CD4-positive, alpha-beta T cell (primary cell): ENCODE results near the gene GAPDH. TPM values are rescaled to one million over a fixed set of nuclear protein-coding genes. Genes with fewer than 3 reads are reported as not detected.

Experiments used
- ATAC-seq: fragments of 200-7000 bp; cut with Tn5 transposase; one replicate; pipeline ENCODE4 v1.10.0; 2022; ENCODE audit warnings: mild to moderate bottlenecking; ENCODE audit not compliant: poor library complexity
- CTCF ChIA-PET: fragments of 350-600 bp; sonication (Branson Sonifier 250); formaldehyde crosslinking; loops from one replicate; lab custom pipeline; 2021; ENCODE audit warnings: antibody characterized with exemption, inconsistent platforms; lab: Charles Lee
- POLR2A ChIA-PET: fragments of 350-600 bp; sonication (Branson Sonifier 250); formaldehyde crosslinking; loops from one replicate; lab custom pipeline; 2021; ENCODE audit warnings: antibody characterized with exemption, inconsistent platforms; lab: Charles Lee
- DNase-seq, 14 experiments: peaks; one replicate each; pipeline ENCODE4 v3.0.0-alpha.2; 2013 to 2020; ENCODE audit warnings: mixed read lengths in 2 of 14
- H3K27ac ChIP-seq, 2 donors: one replicate each; pipeline versions ENCODE4 v1.5.1 to v1.7.0; 2013; ENCODE audit warnings: low read length in 2 of 2, low read depth in 1 of 2, mild to moderate bottlenecking in 1 of 2
- H3K27me3 ChIP-seq, 2 experiments: 1 replicate in 1 of 2; 2 replicates in 1 of 2; pipeline versions ENCODE4 v1.6.1 to v1.7.0; 2013; ENCODE audit warnings: low read length in 2 of 2, control low read depth in 1 of 2, mild to moderate bottlenecking in 1 of 2, moderate library complexity in 1 of 2; ENCODE audit not compliant: insufficient read depth in 2 of 2, control insufficient read depth in 1 of 2
- H3K36me3 ChIP-seq: one replicate; pipeline ENCODE4 v1.6.1; 2013; ENCODE audit warnings: low read length, control low read depth; ENCODE audit not compliant: insufficient read depth
- H3K4me1 ChIP-seq: one replicate; pipeline ENCODE4 v1.6.1; 2013; ENCODE audit warnings: low read length, control low read depth; ENCODE audit not compliant: insufficient read depth
- H3K4me3 ChIP-seq: one replicate; pipeline ENCODE4 v1.5.1; 2013; ENCODE audit warnings: mild to moderate bottlenecking, low read length, moderate library complexity
- H3K9me3 ChIP-seq, 2 experiments: 1 replicate in 1 of 2; 2 replicates in 1 of 2; pipeline versions ENCODE4 v1.6.1 to v1.7.0; 2013; ENCODE audit warnings: low read length in 2 of 2, mild to moderate bottlenecking in 2 of 2, control low read depth in 1 of 2, moderate library complexity in 1 of 2; ENCODE audit not compliant: control insufficient read depth in 1 of 2, insufficient read depth in 1 of 2
- H3K27ac Mint-ChIP-seq: one replicate; pipeline ENCODE4 v1.8.0; 2020; ENCODE audit warnings: mixed read lengths
- H3K27me3 Mint-ChIP-seq: one replicate; pipeline ENCODE4 v1.8.0; 2021; ENCODE audit warnings: mixed read lengths
- H3K36me3 Mint-ChIP-seq: one replicate; pipeline ENCODE4 v1.8.0; 2021; ENCODE audit warnings: low read depth, mixed read lengths
- H3K4me1 Mint-ChIP-seq: one replicate; pipeline ENCODE4 v1.8.0; 2021; ENCODE audit warnings: low read depth, mixed read lengths
- H3K4me3 Mint-ChIP-seq: one replicate; pipeline ENCODE4 v1.8.0; 2020; ENCODE audit warnings: mild to moderate bottlenecking, mixed read lengths
- H3K9me3 Mint-ChIP-seq: one replicate; pipeline ENCODE4 v1.8.0; 2020; ENCODE audit warnings: mixed read lengths
- intact Hi-C, 2 experiments: fragments of 100-400 bp; cut with DNase I in 1 of 2; cut with micrococcal nuclease in 1 of 2; formaldehyde crosslinking; loops; one replicate each; pipeline versions ENCODE4 v1.15.1 to v1.9.0; 2023 to 2025; cut with DNase I, micrococcal nuclease
- total RNA-seq, 174 experiments: library from RNA in 2 of 174; stranded (reverse) in 2 of 174; gene quantifications; one replicate each; pipeline ENCODE4 v1.2.3 and lab custom pipeline; 2021 to 2026
- TF ChIP-seq, protein P1 (sequence below): fragments of 200-600 bp; IDR thresholded peaks from one replicate; pipeline ENCODE4 v1.8.0; 2022; ENCODE audit warnings: antibody characterized with exemption, mild to moderate bottlenecking

GAPDH gene
- total RNA-seq, 2 experiments from 2014 or later = 498 to 508 TPM

DNA sequence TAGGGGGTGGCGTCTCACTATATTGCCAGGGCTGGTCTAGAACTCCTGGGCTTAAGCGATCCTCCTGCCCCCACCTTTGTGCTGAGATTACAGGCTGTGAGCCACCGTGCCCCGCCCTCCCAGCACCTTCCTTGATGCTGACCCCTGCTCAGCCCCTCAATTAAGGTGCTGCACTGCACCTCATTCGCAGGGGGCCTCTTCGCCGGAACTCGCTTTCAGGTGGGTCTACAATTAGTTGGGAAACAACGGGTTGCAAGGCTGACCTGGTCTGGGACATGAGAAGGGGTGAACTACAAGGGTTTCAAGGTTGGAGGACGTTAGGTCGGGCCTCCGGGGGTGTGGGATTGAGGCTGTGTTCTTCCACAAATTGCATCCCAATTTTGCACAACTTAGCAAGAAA, 35.0 kb downstream of the GAPDH start:
- ChIA-PET POLR2A (no interaction called here), CTCF (interaction anchor here (2.7 kb wide), 1 partner anchor 15 kb away, joined by 7 read pairs; the partner anchor contains the start of gene IFFO1)
- no peaks in the 10 kb centered on the region for H3K9me3 ChIP-seq
- Mint-ChIP-seq H3K36me3 (peaks cover 76% of the 10 kb centered on the region), H3K4me1 (peaks cover 50% of the 10 kb centered on the region), H3K27ac (peak overlapping the region; percentile 98), H3K9me3 (no peaks in the 10 kb centered on the region), H3K27me3 (no peaks in the 10 kb centered on the region), H3K4me3 (peak overlapping the region; percentile 100)
- H3K27me3 ChIP-seq = no peaks in the 10 kb centered on the region
- ATAC-seq (no peak), DNase-seq (no peak)
- H3K4me3 ChIP-seq = no peak overlapping the region
- H3K36me3 ChIP-seq = peaks cover 74% of the 10 kb centered on the region
- H3K27ac ChIP-seq = no peak overlapping the region
- intact Hi-C loops = loop anchor here (5.0 kb wide), 2 partner anchors 38 to 118 kb away; partner anchors contain the start of genes ZNF384 (in 2 of the 2) and CHD4 (in 1 of the 2)
- peaks cover 41% of the 10 kb centered on the region for H3K4me1 ChIP-seq
- TF ChIP-seq, protein P1, sequence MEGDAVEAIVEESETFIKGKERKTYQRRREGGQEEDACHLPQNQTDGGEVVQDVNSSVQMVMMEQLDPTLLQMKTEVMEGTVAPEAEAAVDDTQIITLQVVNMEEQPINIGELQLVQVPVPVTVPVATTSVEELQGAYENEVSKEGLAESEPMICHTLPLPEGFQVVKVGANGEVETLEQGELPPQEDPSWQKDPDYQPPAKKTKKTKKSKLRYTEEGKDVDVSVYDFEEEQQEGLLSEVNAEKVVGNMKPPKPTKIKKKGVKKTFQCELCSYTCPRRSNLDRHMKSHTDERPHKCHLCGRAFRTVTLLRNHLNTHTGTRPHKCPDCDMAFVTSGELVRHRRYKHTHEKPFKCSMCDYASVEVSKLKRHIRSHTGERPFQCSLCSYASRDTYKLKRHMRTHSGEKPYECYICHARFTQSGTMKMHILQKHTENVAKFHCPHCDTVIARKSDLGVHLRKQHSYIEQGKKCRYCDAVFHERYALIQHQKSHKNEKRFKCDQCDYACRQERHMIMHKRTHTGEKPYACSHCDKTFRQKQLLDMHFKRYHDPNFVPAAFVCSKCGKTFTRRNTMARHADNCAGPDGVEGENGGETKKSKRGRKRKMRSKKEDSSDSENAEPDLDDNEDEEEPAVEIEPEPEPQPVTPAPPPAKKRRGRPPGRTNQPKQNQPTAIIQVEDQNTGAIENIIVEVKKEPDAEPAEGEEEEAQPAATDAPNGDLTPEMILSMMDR = no peak

DNA sequence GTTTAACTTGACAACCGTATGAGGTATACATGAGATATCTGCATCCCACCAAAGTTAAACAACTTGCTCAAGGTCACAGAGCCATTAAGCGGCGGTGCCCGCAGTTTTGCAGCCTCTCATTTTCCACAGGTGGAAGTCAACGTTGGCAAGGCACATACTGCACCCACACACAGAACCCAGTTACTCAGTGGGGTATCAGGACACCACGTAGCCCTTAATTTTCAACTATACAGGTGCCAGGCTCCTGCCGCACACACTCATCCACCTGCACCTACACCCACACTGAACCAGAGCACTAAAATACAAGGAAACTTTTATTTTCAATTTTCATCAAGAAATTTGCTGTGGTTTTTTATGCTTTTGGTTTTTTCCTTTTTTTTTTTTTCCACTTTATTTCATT, 35.5 kb downstream of the GAPDH start:
- Mint-ChIP-seq H3K36me3 (peaks cover 76% of the 10 kb centered on the region), H3K27me3 (no peaks in the 10 kb centered on the region), H3K4me3 (peak overlapping the region; percentile 100), H3K9me3 (no peaks in the 10 kb centered on the region), H3K4me1 (peaks cover 47% of the 10 kb centered on the region), H3K27ac (peak overlapping the region; percentile 98)
- no peak overlapping the region for H3K27ac ChIP-seq
- no peak for DNase-seq
- ChIA-PET POLR2A (interaction anchor here (0.6 kb wide), 1 partner anchor 282 kb away, joined by 3 read pairs; the partner anchor contains the start of gene USP5), CTCF (interaction anchor here (0.7 to 1.8 kb wide), 7 partner anchors 12 to 303 kb away, joined by 3 to 6 read pairs (median 4); partner anchors contain the start of genes IFFO1 and SPSB2)
- ATAC-seq = no peak
- no peaks in the 10 kb centered on the region for H3K27me3 ChIP-seq
- H3K9me3 ChIP-seq = no peaks in the 10 kb centered on the region
- intact Hi-C loops = loop anchor here (2.0 to 5.0 kb wide), 3 partner anchors 33 to 118 kb away; partner anchors contain the start of genes ZNF384 (in 2 of the 2) and CHD4 (in 1 of the 2)
- TF ChIP-seq, protein P1 = no peak
- peaks cover 41% of the 10 kb centered on the region for H3K4me1 ChIP-seq
- H3K4me3 ChIP-seq = no peak overlapping the region
- H3K36me3 ChIP-seq = peaks cover 75% of the 10 kb centered on the region

DNA sequence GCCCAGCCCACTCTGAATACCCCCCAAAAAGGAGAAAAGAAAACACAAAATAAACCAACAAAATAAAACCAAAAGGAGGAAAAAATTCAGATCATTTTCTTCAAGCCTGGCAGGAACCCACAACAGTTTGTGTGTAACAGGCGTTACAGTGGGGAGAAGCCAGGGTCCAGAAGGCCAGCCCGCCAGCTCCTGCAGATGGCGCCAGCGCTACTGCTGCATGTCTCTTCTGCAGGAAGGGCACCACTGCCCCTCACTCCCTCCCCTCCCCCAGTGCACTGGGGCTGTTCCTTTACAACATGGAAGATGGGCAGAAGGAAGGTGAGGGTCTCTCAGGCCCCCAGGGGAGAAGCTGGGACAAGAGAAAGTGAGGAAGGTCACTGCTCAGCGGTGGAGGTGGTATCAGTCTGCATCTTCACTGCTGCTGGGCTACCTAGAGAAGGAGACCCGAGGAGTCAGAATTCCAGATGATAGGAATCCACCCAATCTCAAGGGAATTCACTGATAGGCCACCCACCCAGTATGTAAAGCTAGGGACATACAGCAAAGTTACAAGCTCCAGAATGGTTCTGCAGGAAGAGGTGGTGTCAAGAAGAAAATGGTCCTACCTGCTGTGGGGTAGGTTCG, 36.1 kb downstream of the GAPDH start:
- H3K4me1 ChIP-seq = peaks cover 41% of the 10 kb centered on the region
- no peaks in the 10 kb centered on the region for H3K9me3 Mint-ChIP-seq
- intact Hi-C loops = loop anchor here in 1 of 2 experiments (2.0 kb wide), 1 partner anchor 32 kb away; no protein-coding TSS in a partner anchor
- H3K4me3 ChIP-seq = no peak overlapping the region
- H3K27me3 ChIP-seq = no peaks in the 10 kb centered on the region
- H3K27ac Mint-ChIP-seq = peak overlapping the region; percentile 98
- H3K4me1 Mint-ChIP-seq = peaks cover 45% of the 10 kb centered on the region
- ChIA-PET CTCF (interaction anchor here (0.6 to 1.8 kb wide), 8 partner anchors 12 to 303 kb away, joined by 3 to 6 read pairs (median 4); partner anchors contain the start of genes IFFO1, SPSB2 and ZNF384), POLR2A (interaction anchor here (0.6 to 1.3 kb wide), 3 partner anchors 35 to 282 kb away, joined by 3 to 4 read pairs (median 3); partner anchors contain the start of gene USP5)
- DNase-seq (peak in 9 of 14 experiments; percentile 23 to 71 (median 44)), ATAC-seq (no peak)
- H3K36me3 Mint-ChIP-seq = peaks cover 80% of the 10 kb centered on the region
- no peak overlapping the region for H3K27ac ChIP-seq
- H3K27me3 Mint-ChIP-seq = no peaks in the 10 kb centered on the region
- no peaks in the 10 kb centered on the region for H3K9me3 ChIP-seq
- peaks cover 75% of the 10 kb centered on the region for H3K36me3 ChIP-seq
- TF ChIP-seq, protein P1 = peak; percentile 42
- H3K4me3 Mint-ChIP-seq = peak overlapping the region; percentile 100
